OCI-LY3 (cell line): Measurements from ENCODE around the gene ATP10D.

Experiments
- EZH2phosphoT487 ChIP-seq: fragments of 200-600 bp; shearing (Covaris generic); IDR thresholded peaks from 2 replicates; pipeline ENCODE4 v1.6.1; 2018; ENCODE audit warnings: antibody characterized with exemption, mixed run types, low read depth
- TF ChIP-seq, protein P1 (sequence below): fragments of 200-600, 300-600 bp; sonication (generic); IDR thresholded peaks from 2 replicates; pipeline ENCODE4 v1.5.1; 2014; ENCODE audit warnings: antibody characterized with exemption, low read length, low read depth

DNA sequence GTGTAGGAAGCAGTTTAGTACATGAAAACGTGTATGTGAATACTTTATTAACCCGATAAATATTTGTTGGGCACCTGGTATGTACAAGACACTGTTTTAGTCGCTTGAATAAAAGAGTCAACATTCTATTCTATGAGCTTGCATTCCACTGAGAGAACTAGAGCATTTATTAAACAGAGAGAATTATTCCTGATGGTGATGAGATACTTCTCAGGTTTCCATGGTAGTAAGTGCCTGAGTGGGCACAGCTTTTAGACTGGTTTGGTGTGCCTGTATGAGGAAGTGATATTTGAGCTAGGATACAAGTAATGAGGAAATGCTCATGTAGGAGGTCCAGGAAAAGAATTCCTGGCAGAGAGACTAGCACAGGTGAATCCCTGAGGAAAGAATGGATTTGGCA lies 94.2 kb downstream of the ATP10D start:
- TF ChIP-seq, protein P1, sequence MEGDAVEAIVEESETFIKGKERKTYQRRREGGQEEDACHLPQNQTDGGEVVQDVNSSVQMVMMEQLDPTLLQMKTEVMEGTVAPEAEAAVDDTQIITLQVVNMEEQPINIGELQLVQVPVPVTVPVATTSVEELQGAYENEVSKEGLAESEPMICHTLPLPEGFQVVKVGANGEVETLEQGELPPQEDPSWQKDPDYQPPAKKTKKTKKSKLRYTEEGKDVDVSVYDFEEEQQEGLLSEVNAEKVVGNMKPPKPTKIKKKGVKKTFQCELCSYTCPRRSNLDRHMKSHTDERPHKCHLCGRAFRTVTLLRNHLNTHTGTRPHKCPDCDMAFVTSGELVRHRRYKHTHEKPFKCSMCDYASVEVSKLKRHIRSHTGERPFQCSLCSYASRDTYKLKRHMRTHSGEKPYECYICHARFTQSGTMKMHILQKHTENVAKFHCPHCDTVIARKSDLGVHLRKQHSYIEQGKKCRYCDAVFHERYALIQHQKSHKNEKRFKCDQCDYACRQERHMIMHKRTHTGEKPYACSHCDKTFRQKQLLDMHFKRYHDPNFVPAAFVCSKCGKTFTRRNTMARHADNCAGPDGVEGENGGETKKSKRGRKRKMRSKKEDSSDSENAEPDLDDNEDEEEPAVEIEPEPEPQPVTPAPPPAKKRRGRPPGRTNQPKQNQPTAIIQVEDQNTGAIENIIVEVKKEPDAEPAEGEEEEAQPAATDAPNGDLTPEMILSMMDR: no peak
- no peak for TF ChIP-seq EZH2phosphoT487
